Inflammatory macrophage (primary cell): Measurements from ENCODE around the gene CNTN4.

ENCODE experiments used
- DNase-seq, 2 donors: peaks; one replicate each; pipeline ENCODE4 v3.0.0-alpha.2; 2020 to 2022

CNTN4 gene

DNA sequence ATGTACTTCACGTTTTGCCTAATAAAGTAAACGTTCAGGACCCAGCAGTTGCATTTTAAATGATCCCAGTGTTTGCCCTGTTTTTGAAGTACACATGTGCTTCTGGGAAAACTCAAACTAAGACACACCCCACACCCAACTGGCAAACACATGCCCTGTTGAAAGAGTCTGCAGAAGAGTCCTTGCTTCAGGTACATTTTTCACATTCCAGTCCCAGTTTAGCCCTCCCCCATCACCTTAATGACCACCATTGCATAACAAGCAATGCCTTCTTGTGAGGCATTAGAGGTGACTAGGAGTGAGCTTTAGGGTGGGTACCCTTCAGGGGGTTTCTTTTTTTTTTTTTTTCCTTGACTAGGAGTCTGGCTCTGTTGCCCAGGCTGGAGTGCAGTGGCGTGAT lies 322.3 kb downstream of the CNTN4 start:
- DNase-seq = no peak

DNA sequence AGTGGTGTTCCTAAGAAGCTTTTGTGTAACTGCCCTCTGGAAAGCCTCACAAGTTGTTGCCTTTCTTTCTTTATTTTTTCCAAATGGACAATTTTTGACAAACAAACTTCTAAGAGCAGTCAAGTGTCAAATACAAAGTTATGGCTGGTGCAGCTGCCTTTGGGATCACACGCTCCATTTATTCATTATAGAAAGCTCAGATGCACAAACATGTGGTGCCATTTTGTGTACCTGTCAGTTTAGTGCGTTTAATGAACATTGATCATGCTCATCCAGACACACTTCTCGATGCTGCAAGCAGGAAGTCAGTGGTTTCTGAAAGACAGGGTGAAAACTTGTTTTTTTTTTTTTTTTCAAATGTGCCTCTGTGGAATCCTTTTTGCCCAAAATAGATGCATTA lies 324.5 kb downstream of the CNTN4 start:
- no peak for DNase-seq

DNA sequence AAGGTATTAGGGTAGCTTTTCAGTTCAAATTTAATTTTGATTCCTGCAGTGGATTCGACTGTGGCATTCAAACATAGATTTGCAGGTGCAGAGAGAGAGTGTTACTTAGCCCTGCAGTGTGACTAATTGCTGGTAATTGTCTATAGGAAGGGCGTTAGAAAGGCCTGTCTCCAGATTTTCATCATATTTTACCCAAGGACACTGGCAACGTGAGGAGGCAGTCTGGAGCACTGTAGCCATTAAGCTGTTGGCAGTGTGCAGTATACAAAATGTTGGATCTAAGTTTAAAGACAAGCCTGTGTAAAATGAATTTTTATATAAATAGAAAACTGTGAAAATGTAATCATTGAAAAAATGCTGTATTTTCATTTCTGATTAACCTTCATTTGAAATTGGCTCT lies 342.9 kb downstream of the CNTN4 start:
- DNase-seq = no peak

DNA sequence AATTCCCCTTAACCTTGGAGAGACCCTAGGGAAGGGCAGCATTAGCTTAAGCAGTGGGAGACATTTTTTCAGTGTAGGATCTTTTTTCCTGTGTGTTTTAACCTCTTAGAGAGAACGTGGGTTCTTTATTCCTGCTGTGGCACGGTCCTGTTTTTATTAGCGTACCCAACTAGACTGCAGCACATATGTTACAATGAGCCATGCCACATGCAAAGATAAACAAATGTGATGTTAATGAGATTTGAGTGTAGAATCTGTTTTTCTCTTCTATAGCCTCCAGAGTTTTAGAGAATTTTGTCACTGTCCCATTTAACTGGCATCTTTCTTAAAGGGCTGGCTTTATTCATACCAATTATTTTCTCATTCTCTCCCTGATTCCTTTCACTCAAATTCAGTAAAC lies 347.5 kb downstream of the CNTN4 start:
- DNase-seq = no peak

DNA sequence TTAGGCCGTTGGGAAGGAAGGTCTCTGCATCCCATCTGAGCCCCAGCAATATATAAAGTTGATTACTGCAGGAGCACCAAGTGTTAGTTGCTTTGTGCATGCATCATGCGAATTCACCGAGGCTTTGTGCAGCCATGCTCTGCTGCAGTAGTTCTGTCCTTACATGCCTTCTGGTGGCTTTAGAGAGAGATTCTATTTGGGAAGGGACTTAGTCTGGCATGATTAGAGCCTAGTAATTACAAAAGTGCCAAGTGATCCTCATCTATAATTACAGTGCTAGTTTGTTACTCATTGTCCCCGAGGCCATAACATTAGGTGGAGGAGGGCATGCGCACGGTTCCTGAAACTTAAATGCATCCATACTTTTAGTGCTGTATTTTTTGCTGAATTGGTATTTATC lies 353.6 kb downstream of the CNTN4 start:
- no peak for DNase-seq

DNA sequence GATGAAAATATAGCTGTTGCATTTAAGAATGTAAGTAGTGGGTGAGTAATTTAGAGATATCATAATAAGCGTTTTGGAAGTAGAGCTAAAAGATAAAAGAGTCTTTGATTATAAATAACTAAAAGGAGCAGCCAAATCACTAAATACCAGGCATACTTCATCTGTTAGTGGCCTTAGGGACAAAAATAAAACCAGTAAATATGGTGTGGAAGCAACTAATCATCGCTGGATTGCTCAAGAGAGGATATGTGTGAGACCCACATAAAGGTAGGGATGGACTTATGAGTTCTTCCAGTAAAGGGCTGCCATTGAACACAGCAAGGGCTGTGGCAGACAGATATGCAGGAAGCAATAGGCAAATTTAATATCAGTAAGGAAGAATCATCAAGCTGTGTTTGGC lies 356.2 kb downstream of the CNTN4 start:
- no peak for DNase-seq

DNA sequence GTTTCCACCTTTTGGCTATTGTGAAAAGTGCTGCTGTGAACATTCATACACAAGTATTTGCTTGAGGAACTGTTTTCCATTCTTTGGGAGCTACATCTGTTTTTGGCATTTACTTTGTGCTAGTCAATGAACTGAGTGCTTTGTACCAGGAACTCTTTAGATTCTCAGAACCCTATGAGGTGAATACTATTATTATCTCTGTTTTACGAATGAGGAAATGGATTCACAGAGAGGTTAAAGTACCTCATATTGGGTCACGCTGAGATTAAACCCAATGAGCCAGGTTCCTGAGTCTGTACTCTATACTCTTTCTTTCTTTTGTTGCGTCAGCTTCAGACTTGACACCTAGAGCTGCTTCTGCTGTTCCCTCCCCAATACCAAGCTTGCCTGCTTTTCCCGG lies 358.1 kb downstream of the CNTN4 start:
- DNase-seq = no peak

DNA sequence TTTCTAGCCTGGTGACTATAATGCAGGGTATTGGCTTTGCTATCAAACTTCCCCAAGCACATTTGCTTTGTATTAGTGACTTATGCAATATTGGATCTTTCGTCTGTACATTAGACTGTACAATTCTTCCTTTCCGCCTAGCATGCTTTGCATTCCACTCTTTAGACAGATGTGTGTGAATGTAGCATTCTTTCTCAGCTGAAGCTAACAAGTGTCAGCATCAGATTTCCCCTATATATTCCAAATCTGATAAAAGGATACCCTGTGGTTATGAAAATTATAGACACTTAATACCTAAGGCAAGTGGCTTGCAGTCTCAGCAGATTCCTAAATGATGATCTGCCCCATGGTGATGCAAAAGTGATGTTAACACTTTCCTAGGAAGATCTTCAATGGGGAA lies 360.1 kb downstream of the CNTN4 start:
- DNase-seq = no peak

DNA sequence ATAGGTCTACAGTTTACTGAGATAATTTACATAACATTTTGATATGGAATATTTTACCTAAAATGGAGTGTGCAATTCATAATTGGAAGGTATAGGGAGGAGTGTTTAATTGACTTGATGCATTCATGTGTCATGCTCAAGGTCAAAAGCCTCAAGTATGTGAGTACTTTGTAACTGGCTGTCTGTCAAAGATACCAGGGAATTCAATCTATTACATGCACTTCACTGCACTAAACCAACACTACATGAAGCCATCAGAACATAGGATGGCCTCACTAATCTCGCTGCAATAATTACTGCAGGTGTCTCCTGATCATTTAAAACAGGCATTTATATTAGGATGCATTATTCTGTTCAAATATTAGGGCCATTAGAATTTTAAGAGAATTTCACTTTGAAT lies 367.2 kb downstream of the CNTN4 start:
- no peak for DNase-seq

DNA sequence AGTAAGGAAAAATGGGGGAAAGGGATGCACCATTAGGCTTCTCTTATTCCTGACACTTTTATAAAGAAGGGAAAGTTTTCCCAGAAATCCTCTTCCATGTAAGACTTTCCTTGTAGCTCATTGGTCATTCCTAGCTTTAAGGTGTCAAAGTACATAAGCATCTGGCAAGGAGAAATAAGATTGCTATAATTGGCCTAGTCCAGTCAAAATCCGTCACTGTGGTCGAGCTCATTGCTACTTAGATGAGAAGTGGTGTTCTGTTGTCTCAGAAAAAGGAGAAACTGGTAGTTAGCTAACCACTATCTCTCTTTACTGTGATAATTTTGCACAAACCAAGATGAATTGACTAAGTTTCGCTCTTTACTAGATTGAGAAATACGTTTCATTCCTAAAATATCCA lies 370.1 kb downstream of the CNTN4 start:
- DNase-seq = no peak

DNA sequence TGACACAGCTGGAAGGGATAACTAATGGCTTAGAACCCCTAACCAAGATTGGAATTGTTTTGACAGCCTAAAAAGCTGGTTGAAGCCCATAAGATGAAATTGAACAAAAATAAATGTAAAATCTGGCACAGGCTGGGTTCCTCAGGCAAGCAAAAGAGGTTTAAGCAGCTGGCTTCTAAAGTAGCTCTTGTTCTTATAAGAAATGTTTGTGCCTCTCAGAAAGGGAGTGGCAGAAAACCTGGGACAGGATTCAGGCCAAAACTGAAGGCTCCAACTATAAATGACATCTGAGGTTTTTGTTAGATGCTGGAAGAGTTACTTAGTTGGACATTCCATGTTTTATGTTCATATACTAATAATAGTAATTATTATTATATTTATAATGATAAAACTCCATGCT lies 378.3 kb downstream of the CNTN4 start:
- no peak for DNase-seq

DNA sequence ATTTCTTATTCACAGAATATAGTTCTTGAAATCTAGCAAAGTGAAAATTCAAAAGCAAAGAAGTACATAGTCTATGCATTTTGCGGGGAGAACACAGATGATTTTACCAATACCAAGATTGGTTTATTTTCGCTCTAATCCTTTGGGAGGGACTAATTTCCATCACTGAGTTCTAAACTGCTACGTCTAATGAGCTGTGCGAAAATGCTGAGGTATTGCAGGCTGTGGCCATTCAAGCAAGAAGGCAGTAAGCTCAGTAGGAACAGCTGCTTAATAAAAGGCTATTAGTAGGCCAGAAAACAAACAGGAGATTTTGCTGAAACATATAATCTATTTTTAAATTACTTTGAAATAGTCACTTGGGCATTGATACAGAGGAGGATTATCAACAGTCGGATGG lies 379.0 kb downstream of the CNTN4 start:
- DNase-seq = no peak

DNA sequence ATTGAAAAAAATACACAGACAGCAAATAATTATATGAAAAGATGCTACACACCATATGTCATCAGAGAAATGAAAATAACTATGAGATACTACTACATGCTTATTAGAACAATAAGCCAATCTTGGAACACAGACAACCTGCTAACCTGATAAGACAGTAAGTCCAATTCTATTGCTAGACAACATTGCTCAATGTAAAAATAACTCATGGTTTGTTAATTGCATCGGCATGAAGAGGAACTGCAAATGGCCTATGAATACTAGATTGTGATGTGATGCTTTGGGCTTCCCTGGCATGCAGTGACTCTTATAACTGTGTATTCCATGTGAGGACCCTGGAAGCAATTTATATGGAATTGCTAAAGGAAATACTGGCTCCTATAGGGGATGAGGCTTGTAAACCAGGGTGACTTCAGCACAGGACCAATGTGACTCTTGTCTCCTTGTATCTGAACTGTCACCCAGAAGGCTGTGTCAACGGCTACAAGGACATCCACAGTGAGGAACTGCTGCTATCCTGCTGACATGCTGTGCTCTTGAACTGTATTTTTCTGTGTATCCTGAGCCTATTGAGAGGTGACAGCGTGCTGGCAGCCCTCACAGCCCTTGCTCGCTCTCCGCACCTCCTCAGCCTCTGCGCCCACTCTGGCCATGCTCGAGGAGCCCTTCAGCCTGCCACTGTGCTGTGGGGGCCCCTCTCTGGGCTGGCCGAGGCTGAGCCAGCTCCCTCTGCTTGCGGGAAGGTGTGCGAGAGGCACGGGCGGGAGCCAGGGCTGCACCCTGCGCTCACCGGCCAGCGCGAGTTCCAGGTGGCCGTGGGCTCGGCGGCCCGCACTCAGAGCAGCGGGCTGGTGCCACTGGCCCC lies 385.7 kb downstream of the CNTN4 start:
- DNase-seq = no peak

DNA sequence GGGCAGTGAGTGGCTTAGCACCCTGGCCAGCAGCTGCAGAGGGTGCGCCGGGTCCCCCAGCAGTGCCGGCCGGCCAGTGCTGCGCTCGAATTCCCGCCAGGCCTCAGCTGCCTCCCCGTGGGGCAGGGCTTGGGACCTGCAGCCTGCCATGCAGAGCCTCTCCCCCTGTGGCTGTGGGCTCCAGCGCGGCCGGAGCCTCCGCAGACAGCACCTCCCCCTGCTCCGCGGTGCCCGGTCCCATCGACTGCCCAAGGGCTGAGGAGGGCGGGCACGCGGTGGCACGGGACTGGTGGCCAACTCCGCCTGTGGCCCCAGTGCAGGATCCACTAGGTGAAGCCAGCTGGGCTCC lies 386.3 kb downstream of the CNTN4 start:
- DNase-seq = no peak

DNA sequence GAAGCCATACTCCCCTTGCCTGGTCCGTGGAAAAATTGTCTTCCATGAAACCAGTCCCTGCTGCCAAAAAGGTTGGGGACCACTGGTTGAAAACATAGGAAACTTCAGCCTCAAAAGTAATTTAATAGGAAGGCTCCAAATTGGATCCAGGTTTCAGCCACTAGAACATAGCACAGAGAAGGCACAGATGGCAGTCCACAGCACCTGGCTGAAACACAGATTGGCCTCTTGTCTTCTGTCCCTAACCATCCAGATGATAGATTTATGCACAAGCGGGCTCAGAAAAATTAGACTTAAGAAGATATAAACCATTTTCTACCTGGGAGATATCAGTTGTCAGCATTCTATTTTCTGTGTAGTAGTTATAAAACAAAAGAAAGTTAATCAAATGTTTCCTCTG lies 397.1 kb downstream of the CNTN4 start:
- DNase-seq = no peak

DNA sequence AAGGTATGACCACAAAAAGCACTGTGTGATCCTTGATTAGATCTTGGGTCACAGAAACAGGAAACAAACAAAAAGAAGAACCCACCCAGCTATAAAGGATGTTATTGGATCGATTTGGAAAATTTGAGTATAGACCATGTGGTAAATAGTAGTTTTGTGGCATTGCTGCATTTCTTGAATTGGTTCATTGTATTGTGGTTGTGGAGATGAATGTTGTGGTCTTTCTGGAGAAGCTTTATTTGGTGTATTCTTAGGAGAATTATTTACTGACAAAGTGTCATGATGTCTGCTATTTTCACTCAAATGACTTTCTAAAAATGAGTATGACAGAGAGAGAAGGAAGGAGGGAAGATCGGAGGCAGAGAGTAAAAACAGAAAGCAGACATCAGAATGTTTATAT lies 406.2 kb downstream of the CNTN4 start:
- DNase-seq = no peak

DNA sequence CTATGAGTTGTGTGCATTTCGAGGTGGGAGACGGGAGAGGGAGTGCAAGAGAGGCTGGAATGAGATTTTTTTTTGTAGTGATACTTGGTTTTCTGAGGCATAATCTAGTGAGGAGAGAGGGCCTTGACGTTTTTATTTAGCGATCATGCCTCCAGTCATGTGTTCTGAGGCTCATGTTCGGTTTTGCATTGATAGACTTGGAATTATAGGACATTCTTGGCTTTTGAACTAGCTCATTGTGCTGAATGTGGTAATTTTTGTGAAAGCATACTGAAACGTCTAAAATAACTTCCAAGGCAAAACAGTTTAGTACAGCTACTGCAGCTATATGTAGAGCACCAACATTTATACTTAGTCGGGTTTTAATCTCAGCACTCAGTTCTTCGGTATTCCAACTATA lies 408.1 kb downstream of the CNTN4 start:
- no peak for DNase-seq

DNA sequence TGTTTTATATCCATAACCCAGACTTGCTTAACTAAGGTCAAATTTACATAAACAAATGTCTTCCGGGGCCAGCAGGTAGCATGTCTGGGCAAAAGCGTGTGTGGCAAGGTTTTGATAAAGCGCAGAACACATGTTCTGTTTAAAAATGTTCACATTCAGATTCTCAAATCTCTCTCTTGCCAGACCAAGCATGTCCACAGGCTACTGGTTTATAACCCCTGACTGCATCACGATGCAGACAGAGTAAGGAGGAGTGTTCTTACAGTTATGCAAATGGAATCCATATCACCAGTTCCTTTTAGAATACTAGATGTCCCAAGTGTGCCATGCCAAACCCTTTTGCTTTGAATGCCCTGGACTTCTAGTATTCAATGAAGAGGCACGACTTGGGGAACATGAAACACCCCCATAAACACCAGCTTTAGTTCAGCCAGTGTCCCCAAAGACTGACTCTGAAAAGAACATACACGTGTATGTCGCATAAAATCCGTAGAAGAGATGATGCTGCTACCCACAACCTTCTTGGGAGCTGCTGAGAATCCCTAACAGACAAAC lies 412.0 kb downstream of the CNTN4 start:
- no peak for DNase-seq

DNA sequence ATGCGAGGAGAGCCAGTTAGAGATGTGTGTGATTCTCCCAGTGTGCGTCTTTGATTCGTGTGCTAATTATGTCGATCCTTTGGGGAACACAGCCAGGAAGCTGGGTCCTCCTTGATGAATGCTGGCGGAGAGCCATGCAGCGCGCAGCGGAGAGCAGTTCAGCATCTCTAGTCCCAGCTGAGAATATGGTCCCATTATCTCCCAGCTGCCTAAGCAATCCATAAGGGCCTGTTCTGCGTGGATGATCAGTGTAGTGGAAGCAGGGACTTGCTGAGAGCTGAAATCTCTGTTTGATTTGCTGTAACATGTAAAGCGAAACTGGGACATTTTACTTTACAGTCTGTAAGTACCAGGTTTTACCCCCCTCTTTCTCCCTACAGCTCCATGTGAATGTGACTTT lies 412.7 kb downstream of the CNTN4 start:
- DNase-seq = no peak

DNA sequence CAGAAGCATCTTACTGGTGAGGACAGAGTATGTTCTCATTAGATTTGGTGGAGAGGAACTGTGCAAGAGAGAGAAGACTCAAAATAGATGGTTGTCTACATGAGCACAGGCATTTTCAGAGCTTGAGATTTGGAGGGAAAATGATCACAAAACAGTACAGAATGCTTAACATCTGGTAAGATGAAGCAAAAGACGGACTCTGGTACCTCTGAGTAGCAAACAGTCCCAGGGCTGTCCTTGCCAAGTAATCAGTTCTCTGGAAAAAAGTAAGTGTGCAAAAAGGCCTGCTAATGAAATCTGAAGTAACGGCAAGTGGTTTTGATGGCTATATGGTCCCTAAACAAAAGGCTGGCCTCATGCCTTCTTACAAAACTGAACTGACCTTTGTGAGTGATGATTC lies 414.2 kb downstream of the CNTN4 start:
- no peak for DNase-seq

DNA sequence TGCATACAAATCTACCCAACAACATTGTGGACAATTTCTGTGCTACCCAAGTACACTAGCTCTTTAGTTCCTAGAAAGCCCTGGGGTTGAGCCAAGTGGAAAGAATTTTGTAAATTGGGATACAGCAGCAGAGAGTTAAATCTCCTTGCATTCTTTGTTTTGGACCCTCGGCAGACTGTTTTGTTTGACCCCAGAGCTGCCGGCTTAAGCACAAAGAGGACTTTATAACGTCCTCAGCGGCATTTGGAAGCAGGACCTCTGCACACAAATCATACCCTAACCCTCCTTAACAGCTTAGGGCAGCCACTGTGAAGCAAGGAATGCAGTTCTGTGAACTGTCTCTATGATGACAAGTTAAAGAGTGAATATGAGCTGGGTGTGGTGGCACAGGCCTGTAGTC lies 415.3 kb downstream of the CNTN4 start:
- no peak for DNase-seq

DNA sequence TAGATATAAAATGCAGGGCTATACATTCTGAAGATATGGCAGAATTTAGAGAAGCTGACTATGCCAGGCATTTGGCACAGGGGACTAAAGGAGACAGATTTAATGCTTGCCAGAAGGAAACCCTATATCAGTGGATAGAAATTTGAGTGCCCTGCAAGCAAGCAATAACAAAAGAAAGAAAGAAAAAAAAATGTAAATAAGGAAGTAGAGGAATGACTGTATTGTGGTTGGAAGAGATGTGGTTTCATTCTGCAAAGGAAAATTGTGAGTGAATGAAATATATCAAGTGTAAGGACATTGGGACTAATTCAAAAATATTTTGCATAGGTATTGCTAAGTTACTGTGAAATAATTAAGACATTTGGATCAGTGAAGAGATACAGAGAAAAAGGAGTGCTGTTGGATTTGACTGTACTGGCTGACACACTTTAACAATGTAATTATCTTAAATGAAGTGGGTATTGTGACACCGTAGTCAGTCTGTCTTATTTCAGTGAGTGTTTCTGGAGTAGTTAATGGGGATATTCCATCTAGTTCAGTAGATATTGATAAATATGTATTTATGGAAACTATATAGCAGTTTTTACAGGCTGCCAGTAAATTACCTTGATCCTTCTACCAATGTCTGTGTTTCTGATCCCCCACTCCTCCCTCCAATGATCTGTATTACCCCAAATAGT lies 418.2 kb downstream of the CNTN4 start:
- no peak for DNase-seq

DNA sequence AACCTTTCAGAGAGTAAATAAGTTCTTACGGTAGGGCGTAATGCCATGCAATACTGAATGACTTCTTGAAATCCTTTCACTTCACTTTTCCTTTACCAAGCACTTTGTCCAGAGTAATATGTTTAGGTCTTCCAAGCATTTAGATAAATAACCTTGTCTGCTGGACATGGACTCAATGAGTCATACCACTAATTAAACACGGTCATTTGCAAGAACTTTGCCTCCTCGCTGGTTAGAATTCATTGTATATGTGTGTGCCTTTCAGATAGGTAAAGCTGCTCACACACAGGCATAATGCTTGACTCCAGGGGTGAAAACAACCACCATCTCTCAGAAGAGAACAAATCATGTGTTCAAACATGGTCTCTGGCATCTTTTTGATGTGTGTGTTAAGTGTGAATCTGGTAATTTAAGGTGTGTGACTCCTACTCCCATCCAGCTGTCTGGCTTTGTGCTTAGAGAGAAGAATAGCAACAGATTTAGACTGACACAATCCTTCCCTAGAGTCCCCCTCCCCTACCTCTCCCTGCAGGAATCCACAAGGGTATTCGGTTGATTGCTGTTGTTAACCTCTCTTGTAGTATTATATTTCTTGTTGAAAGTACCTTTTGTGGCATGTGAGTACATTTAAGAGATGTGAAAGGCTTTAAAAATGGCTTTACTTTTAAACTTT lies 419.0 kb downstream of the CNTN4 start:
- DNase-seq = no peak
